ENCODE data around the gene FBXO39. TPM values are rescaled to one million over a fixed set of nuclear protein-coding genes. Genes with fewer than 3 reads are reported as not detected.

The FBXO39 gene
- total RNA-seq, 3 donors from 2014 or later: 0.16 TPM; not detected in 2

DNA sequence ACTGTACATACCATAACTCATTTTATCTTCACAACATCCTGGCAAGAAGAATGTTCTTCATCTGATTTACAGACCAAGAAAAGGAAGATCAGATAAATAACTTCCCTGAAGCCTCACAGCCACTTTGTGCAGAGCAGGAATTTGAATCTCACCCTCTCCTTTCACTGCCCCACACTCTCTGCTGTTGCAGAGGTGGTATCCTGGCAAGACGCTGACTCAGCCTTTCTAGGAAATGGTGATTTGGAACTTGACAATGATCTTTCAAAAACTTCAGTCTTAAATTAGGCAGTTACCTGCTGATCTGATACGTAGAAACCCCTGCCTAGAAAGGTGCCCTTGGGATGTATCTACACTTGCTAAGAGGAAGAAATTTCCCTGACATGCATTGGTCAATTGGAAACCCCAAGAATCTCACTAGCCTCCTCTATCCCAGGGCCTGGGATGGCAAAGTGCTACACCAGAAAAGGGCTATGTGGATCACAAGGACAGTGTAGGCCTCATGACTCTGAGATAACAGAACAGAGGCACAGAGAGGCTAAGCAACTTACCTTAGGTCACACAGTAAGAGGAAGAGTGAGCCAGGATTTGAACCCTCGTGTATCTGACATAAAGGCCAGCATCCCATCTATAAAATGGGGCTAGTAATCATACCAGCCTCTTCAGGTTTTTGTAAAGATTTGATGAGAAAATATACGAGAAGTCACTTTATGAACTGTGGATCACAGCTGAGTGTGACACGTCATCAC, 17.9 kb downstream of the FBXO39 start:
- no peaks in the 10 kb centered on the region for H3K4me1 ChIP-seq (ENCODE audit: low read depth)
- DNase-seq (no peak), ATAC-seq (no peak)
- TF ChIP-seq, protein P1, sequence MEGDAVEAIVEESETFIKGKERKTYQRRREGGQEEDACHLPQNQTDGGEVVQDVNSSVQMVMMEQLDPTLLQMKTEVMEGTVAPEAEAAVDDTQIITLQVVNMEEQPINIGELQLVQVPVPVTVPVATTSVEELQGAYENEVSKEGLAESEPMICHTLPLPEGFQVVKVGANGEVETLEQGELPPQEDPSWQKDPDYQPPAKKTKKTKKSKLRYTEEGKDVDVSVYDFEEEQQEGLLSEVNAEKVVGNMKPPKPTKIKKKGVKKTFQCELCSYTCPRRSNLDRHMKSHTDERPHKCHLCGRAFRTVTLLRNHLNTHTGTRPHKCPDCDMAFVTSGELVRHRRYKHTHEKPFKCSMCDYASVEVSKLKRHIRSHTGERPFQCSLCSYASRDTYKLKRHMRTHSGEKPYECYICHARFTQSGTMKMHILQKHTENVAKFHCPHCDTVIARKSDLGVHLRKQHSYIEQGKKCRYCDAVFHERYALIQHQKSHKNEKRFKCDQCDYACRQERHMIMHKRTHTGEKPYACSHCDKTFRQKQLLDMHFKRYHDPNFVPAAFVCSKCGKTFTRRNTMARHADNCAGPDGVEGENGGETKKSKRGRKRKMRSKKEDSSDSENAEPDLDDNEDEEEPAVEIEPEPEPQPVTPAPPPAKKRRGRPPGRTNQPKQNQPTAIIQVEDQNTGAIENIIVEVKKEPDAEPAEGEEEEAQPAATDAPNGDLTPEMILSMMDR (IDR thresholded peaks at IDR 0.05): no peak
- no peaks in the 10 kb centered on the region for H3K36me3 ChIP-seq (ENCODE audit: low read depth)
- no peaks in the 10 kb centered on the region for H3K9me3 ChIP-seq
- H3K4me3 ChIP-seq: no peak overlapping the region
- intact Hi-C loops (cut with DNase I, micrococcal nuclease): no loop called here

DNA sequence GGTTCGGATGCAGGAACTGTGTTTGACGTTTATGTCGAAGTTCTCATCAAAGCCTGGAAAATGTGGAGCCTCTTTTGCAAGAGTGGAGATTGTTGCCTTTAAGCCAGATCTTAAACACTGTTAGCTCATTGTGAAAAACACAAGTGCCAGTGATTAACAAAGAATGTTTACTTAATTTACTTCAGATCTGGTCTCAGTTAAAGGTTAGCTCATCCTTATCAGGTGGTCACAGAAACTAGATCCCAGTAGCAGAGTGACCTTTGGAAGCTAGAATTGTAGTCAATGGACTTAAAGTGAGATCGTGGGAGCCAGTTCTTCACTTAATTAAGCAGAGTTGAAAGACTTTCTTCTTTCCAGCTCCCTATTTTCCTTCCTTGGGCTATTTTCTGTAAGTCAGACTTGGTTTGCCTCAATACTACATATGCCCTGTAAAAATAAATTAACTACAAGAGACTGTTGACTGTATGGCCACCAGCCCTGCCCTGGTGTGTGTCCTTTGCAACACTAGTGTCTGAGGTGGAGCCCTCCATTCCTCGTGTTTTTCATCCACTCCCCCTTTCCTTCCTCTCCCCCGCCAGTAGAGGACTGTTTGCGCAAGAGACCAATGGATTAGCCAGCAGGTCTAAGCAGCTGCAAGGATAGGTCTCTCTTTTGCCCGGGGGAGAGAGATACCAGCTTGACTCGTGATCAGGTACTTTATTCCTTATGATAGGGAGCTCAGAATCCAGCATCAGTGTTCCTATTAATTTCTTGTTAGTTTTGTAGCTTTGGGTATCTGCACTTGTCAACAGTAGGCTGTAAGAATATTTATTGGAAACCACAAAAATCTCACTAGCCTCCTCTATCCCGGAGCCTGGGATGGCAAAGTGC, 20.2 kb downstream of the FBXO39 start:
- Histone ChIP-seq H3K4me1 (ENCODE audit: low read depth) (no peaks in the 10 kb centered on the region), H3K9me3 (no peaks in the 10 kb centered on the region), H3K36me3 (ENCODE audit: low read depth) (no peaks in the 10 kb centered on the region), H3K4me3 (no peak overlapping the region)
- intact Hi-C loops (cut with DNase I, micrococcal nuclease): no loop called here
- DNase-seq: no peak
- TF ChIP-seq, protein P1 (IDR thresholded peaks at IDR 0.05): no peak
- ATAC-seq: no peak

DNA sequence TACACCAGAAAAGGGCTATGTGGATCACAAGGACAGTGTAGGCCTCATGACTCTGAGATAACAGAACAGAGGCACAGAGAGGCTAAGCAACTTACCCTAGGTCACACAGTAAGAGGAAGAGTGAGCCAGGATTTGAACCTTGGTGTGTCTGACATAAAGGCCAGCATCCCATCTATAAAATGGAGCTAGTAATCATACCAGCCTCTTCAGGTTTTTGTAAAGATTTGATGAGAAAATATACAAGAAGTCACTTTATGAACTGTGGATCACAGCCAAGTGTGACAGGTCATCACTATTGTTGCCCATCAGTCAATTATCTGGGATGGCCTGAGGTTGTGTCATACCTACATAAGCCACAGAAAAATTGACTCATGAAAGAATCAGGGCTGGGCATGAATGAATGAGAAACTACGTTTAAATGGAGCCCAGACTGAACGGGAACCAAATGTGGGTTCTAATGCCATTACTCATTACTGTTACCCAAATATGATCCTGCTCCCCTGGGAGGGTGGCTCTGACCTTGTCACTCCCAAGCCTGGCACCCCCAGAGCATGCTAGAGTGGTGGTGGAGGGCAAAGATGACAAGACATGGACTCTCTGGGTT, 21.0 kb downstream of the FBXO39 start:
- no peak overlapping the region for H3K4me3 ChIP-seq
- H3K36me3 ChIP-seq (ENCODE audit: low read depth): no peaks in the 10 kb centered on the region
- intact Hi-C loops (cut with DNase I, micrococcal nuclease): no loop called here
- TF ChIP-seq, protein P1 (IDR thresholded peaks at IDR 0.05): no peak
- no peaks in the 10 kb centered on the region for H3K4me1 ChIP-seq (ENCODE audit: low read depth)
- H3K9me3 ChIP-seq: no peaks in the 10 kb centered on the region
- DNase-seq: no peak
- no peak for ATAC-seq

DNA sequence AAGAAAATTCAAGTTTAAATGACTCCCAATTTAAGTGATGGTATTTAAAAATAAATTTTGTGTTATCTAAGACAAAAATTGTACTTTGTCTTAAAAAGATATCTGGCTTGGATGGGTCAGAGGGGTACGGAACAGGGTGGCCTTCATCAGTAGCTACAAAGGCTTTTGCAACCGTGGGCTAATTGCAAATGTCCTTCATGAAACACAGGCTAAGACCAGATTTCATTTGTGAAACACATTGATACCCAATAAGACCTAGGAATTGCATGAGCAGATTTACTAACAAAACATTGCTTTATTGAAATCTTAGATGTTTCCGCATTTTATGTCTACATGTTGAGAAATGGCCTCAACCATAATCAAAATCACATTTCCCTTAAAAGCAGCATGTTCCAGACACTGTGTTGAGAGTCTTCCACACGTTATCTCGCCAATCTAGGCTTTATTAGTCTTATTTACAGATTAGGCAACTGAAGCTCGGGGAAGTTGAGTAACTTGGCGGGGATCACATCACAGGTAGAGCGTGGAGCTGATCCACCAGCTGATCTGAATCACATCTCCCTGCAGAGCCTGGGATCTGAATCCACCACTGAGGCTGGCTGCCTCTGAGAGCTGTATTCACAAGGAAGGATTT, 21.8 kb downstream of the FBXO39 start:
- DNase-seq: no peak
- Histone ChIP-seq H3K4me1 (ENCODE audit: low read depth) (no peaks in the 10 kb centered on the region), H3K9me3 (no peaks in the 10 kb centered on the region), H3K36me3 (ENCODE audit: low read depth) (no peaks in the 10 kb centered on the region), H3K4me3 (no peak overlapping the region)
- TF ChIP-seq, protein P1 (IDR thresholded peaks at IDR 0.05): no peak
- ATAC-seq: no peak
- intact Hi-C loops (cut with DNase I, micrococcal nuclease): no loop called here

DNA sequence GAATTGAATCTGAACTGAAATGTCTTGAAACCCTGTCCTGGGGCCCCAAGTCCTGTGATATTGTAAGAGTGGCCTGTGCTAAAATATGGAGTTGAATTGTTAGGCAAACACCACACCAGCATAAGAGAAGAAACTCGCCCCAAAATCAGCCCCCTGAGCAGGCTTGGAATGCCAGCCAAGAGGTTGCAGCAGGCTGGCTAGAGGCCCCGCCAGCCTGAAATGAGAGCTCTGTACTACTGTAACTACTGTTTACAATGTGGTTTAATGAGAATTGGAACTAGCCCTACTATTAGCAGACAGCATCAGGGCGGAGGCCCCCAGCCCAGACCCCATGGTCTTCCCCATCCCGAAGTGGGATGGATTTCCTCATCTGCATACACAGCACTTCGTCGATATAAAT, 23.7 kb downstream of the FBXO39 start:
- intact Hi-C loops (cut with DNase I, micrococcal nuclease): no loop called here
- TF ChIP-seq, protein P1 (IDR thresholded peaks at IDR 0.05): no peak
- ATAC-seq: no peak
- no peaks in the 10 kb centered on the region for H3K4me1 ChIP-seq (ENCODE audit: low read depth)
- DNase-seq: no peak
- no peaks in the 10 kb centered on the region for H3K9me3 ChIP-seq
- H3K36me3 ChIP-seq (ENCODE audit: low read depth): no peaks in the 10 kb centered on the region
- H3K4me3 ChIP-seq: no peak overlapping the region
